Heart left ventricle (tissue), 13 donors: Measurements from ENCODE around the gene CYREN.

ENCODE experiments used
- POLR2A ChIP-seq, 2 donors: fragments of 450-650 bp; IDR thresholded peaks; one replicate each; pipeline ENCODE4 v1.6.1; 2017; ENCODE audit warnings: antibody characterized with exemption in 2 of 2, mild to moderate bottlenecking in 2 of 2, moderate library complexity in 2 of 2
- TF ChIP-seq, protein P1 (sequence below), 12 donors: fragments of 200-600 bp; sonication (generic) in 4 of 12; IDR thresholded peaks; one replicate each; pipeline versions ENCODE4 v1.5.0 to v1.8.0; 2018 to 2022; ENCODE audit warnings: antibody characterized with exemption in 12 of 12, mild to moderate bottlenecking in 5 of 12
- donor health status: ischemic (EF 13 %, LVEDD 7.1; RV severe dilation, severe dysfunction).
- donor health status: DM: no; HTN: yes; CAD: no.
- donor health status: DM: no; HTN: no; CAD: no.
- donor health status: ischemic (EF 25% LVEDD 6.9; RV normal size, moderate dysfunction).
- donor health status: ischemic (EF 25% LVEDD 5.7; RV mildly dilated, moderate dysfunction).
- donor health status: ischemic (EF 35%, LVEDD 5.7; RV mildly dilated, moderate dysfunction).
- donor health status: nonischemic (EF 11% LVEDD 7.7; RV severe dilation, severe dysfunction).
- donor health status: DM: yes; HTN: yes; CAD: no.
- donor health status: PGD.
- donor health status: ischemic (EF 29% LVEDD 5.4; RV normal size, mild dysfunction).
- donor health status: nonischemic (EF 23%, LVEDD 6.1; RV moderate dilation, normal function).

DNA sequence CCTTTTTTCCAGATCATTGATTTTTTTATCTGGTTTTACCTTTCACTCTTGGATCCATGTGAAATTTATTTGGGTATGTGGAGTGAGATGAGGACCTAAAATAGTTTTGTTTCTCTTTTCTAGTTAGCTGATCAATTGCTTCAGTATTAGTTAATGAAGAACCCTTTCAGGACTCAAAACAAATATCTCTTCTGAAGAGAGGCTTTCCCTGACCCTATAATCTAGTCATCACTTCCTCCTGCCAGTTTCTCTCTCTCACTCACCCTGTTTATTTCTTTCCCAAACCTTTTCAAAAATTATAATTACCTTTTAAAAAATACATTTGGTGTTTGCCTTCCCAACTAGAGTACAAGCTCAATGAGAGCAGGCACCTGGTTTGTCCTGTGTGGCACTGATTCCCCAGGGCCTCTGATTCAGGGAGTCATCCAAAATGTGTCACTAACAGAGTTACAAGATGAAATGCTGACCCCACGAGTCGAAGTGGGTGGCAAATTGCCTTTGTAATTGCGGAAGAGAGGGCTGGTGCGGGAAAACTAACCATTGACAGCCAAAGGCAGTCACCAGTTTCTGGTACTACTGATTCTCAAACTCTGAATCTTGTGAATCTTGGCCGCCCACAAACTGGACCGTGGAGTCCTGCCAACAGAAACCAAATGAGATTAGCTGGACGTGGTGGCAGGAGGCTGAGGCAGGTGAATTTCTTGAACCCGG, 20.3 kb downstream of the CYREN start:
- TF ChIP-seq, protein P1, sequence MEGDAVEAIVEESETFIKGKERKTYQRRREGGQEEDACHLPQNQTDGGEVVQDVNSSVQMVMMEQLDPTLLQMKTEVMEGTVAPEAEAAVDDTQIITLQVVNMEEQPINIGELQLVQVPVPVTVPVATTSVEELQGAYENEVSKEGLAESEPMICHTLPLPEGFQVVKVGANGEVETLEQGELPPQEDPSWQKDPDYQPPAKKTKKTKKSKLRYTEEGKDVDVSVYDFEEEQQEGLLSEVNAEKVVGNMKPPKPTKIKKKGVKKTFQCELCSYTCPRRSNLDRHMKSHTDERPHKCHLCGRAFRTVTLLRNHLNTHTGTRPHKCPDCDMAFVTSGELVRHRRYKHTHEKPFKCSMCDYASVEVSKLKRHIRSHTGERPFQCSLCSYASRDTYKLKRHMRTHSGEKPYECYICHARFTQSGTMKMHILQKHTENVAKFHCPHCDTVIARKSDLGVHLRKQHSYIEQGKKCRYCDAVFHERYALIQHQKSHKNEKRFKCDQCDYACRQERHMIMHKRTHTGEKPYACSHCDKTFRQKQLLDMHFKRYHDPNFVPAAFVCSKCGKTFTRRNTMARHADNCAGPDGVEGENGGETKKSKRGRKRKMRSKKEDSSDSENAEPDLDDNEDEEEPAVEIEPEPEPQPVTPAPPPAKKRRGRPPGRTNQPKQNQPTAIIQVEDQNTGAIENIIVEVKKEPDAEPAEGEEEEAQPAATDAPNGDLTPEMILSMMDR (IDR thresholded peaks at IDR 0.05), result no peak
- TF ChIP-seq POLR2A (IDR thresholded peaks at IDR 0.05), result no peak
